ENCODE measurements around the gene SPANXN3. TPM values are rescaled to one million over a fixed set of nuclear protein-coding genes. Genes with fewer than 3 reads are reported as not detected.

The SPANXN3 gene
- total RNA-seq, 1 experiment from 2014 or later = not detected

- WGBS (ENCODE audit: extremely low coverage, insufficient read length, low lambda C conversion rate) = no CpG with 5 or more reads among the region's 3 CpGs
- peaks cover 4 to 9% (median 6%) of the 10 kb centered on the region in 3 experiments; a peak in 5 of 7 replicates for H3K36me3 Mint-ChIP-seq (ENCODE audit: insufficient read depth in 1 of 3, low read depth in 3 of 3)
Observed at GRCh38 chrX:143461606-143462005, 55.7 kb downstream of the SPANXN3 start.

More at GRCh38 chrX:143461606-143462005, 55.7 kb downstream of the SPANXN3 start:
- Histone ChIP-seq H2BK20ac (ENCODE audit: low read depth, low read length, poor library complexity, severe bottlenecking) (no peak overlapping the region), H4K91ac (ENCODE audit: insufficient read length, low read depth, low read length) (no peak overlapping the region), H2AK5ac (ENCODE audit: insufficient read length, low read length) (no peak overlapping the region), H2BK12ac (ENCODE audit: insufficient read length, low read depth, low read length) (no peak overlapping the region), H3K23ac (ENCODE audit: insufficient read length, low read depth, low read length) (no peak overlapping the region), H3K9me3 (ENCODE audit: control insufficient read depth, low read depth, low read length) (peaks cover 9% of the 10 kb centered on the region), H3K27ac (ENCODE audit: insufficient read length, low read depth, low read length) (no peak overlapping the region), H4K8ac (replicated peaks; ENCODE audit: insufficient read length, low read depth, low read length) (no peak overlapping the region), H2BK120ac (ENCODE audit: low read depth, low read length, poor library complexity, severe bottlenecking) (no peak overlapping the region), H3K4me2 (ENCODE audit: insufficient read depth, insufficient read length, low read length) (no peak overlapping the region), H3K4ac (ENCODE audit: low read depth, low read length) (no peak overlapping the region), H3K4me1 (ENCODE audit: insufficient read depth, low read length) (no peaks in the 10 kb centered on the region), H3K18ac (ENCODE audit: insufficient read length, low read depth, low read length) (no peak overlapping the region), H2BK5ac (ENCODE audit: insufficient read length, low read length) (no peak overlapping the region), H3K27me3 (ENCODE audit: insufficient read depth, low read length) (no peaks in the 10 kb centered on the region), H3T11ph (ENCODE audit: low read length) (no peak overlapping the region), H3K79me1 (ENCODE audit: insufficient read depth, low read depth, low read length, poor library complexity, severe bottlenecking) (no peaks in the 10 kb centered on the region), H4K20me1 (ENCODE audit: control insufficient read depth, insufficient read depth, insufficient read length) (no peaks in the 10 kb centered on the region), H3K9ac (ENCODE audit: extremely low read depth, insufficient read length, low read length) (no peak overlapping the region), H2AFZ (ENCODE audit: low read length) (no peak overlapping the region), H3K79me2 (ENCODE audit: insufficient read depth, low read length) (no peaks in the 10 kb centered on the region), H3K23me2 (ENCODE audit: insufficient read length, low read depth, low read length, poor library complexity, severe bottlenecking) (no peaks in the 10 kb centered on the region), H4K5ac (ENCODE audit: insufficient read length, low read depth, low read length) (no peak overlapping the region), H3K14ac (ENCODE audit: insufficient read depth, low read length) (no peak overlapping the region), H2BK15ac (ENCODE audit: low read depth, low read length) (no peak overlapping the region), H3K56ac (ENCODE audit: insufficient read length, low read depth, low read length) (no peak overlapping the region)
- Mint-ChIP-seq H3K27me3 (ENCODE audit: low read depth) (no peaks in the 10 kb centered on the region), H3K4me1 (peaks cover 7 to 9% of the 10 kb centered on the region in 2 experiments), H3K4me3 (no peak overlapping the region), H3K9me3 (peaks cover 55 to 62% of the 10 kb centered on the region in 2 experiments), H3K27ac (no peak overlapping the region)
- DNase-seq = no peak
- TF ChIP-seq CTCF (conservative IDR thresholded peaks at IDR 0.05) = no peak

Other genes with a start within 250 kb of the SPANXN3 start
- gene SLITRK4, start 118.6 kb upstream of the SPANXN3 start, total RNA-seq (2021) = 1.5 and 2.1 TPM in 2 replicates
- gene SPANXN2, start 203.3 kb upstream of the SPANXN3 start, total RNA-seq (2021) = not detected in 2 replicates

Measured in H9 (cell line).